ENCODE measurements around the gene SOWAHD.
"Not testable (repeated sequence)": the region's sequence is repeated elsewhere in the genome, so short reads cannot be mapped to it uniquely, and the experiment has no call there.

Gene SOWAHD

GRCh38 chrX:119759248-119759766, 919 bp downstream of the SOWAHD start:
- no peak for DNase-seq

- no peak for DNase-seq
Observed at GRCh38 chrX:119760026-119760877, 1.9 kb downstream of the SOWAHD start.

GRCh38 chrX:119762718-119763117, 4.3 kb downstream of the SOWAHD start:
- DNase-seq: no peak

- no peak for DNase-seq
Observed at GRCh38 chrX:119763181-119763580, 4.8 kb downstream of the SOWAHD start.

- DNase-seq: no peak
Observed at GRCh38 chrX:119763836-119764387, 5.5 kb downstream of the SOWAHD start.

GRCh38 chrX:119768436-119768835, 10.0 kb downstream of the SOWAHD start:
- not testable (repeated sequence) for DNase-seq

GRCh38 chrX:119769388-119769787, 11.0 kb downstream of the SOWAHD start:
- not testable (repeated sequence) for DNase-seq

- DNase-seq: no peak
Observed at GRCh38 chrX:119775517-119776238, 17.3 kb downstream of the SOWAHD start.

- DNase-seq: no peak
Observed at GRCh38 chrX:119778829-119779228, 20.4 kb downstream of the SOWAHD start.

GRCh38 chrX:119783026-119783425, 24.6 kb downstream of the SOWAHD start:
- DNase-seq: no peak

- DNase-seq: no peak
Observed at GRCh38 chrX:119784747-119785446, 26.5 kb downstream of the SOWAHD start.

- no peak for DNase-seq
Observed at GRCh38 chrX:119790977-119791436, 32.6 kb downstream of the SOWAHD start.

GRCh38 chrX:119791437-119792231, 33.2 kb downstream of the SOWAHD start, which contains the start of gene RPL39:
RPL39 (minus strand) TSS chrX:119791630; CDS start chrX:119791576, 54 bp downstream.
- DNase-seq: peak; percentile 66

GRCh38 chrX:119801253-119802221, 43.1 kb downstream of the SOWAHD start:
- DNase-seq: no peak

GRCh38 chrX:119802546-119802945, 44.2 kb downstream of the SOWAHD start:
- DNase-seq: no peak

GRCh38 chrX:119808461-119808860, 50.1 kb downstream of the SOWAHD start:
- not testable (repeated sequence) for DNase-seq

- DNase-seq: no peak
Observed at GRCh38 chrX:119809185-119809666, 50.8 kb downstream of the SOWAHD start.

Measured in NCI-H1436 treated with DMSO at 0.1 percent for 48 hours (cell line).